HFF-Myc (cell line): Measurements from ENCODE around the gene SLC66A2.

ENCODE experiments used
- DNase-seq: peaks from one replicate; pipeline ENCODE4 v3.0.0-alpha.2; 2011; ENCODE audit warnings: low read depth; ENCODE audit errors: extremely low read depth
- H3K4me3 ChIP-seq: replicated peaks from 2 replicates; pipeline ENCODE4 v1.5.1; 2011; ENCODE audit warnings: low read depth, mild to moderate bottlenecking, control low read depth, low read length
- CTCF ChIP-seq: IDR thresholded peaks from 2 replicates; pipeline ENCODE4 v1.5.1; 2012; ENCODE audit warnings: mild to moderate bottlenecking, low read depth, low read length, control low read depth; ENCODE audit errors: missing control alignments

SLC66A2 gene

GRCh38 chr18:79947054-79947755, 4.2 kb downstream of the SLC66A2 start:
- TF ChIP-seq CTCF: no peak
- no peak for DNase-seq
- no peak overlapping the region for H3K4me3 ChIP-seq

- no peak for TF ChIP-seq CTCF
Measured at GRCh38 chr18:79945118-79946042, 6.1 kb downstream of the SLC66A2 start.

GRCh38 chr18:79944746-79945117, 6.7 kb downstream of the SLC66A2 start:
- H3K4me3 ChIP-seq: no peak overlapping the region
- no peak for TF ChIP-seq CTCF
- DNase-seq: no peak

More at GRCh38 chr18:79945118-79946042, 6.1 kb downstream of the SLC66A2 start:
- no peak for DNase-seq
- no peak overlapping the region for H3K4me3 ChIP-seq

GRCh38 chr18:79944126-79944731, 7.2 kb downstream of the SLC66A2 start:
- no peak for TF ChIP-seq CTCF

GRCh38 chr18:79943608-79944125, 7.8 kb downstream of the SLC66A2 start:
- DNase-seq: no peak
- H3K4me3 ChIP-seq: no peak overlapping the region
- no peak for TF ChIP-seq CTCF

More at GRCh38 chr18:79944126-79944731, 7.2 kb downstream of the SLC66A2 start:
- DNase-seq: no peak
- H3K4me3 ChIP-seq: no peak overlapping the region

- no peak for TF ChIP-seq CTCF
- no peak for DNase-seq
- no peak overlapping the region for H3K4me3 ChIP-seq
Measured at GRCh38 chr18:79942786-79943607, 8.5 kb downstream of the SLC66A2 start.
